Glutamatergic neuron (in vitro differentiated cells): ENCODE data around the gene CDC40. TPM values are rescaled to one million over a fixed set of nuclear protein-coding genes. Genes with fewer than 3 reads are reported as not detected.

ENCODE experiments used
- DNase-seq: peaks from one replicate; pipeline ENCODE4 v3.0.0; 2022
- H3K27ac Mint-ChIP-seq: one replicate; pipeline ENCODE4 v1.8.0; 2020; ENCODE audit warnings: mild to moderate bottlenecking, mixed read lengths, inconsistent platforms; ENCODE audit not compliant: unreplicated experiment
- H3K27me3 Mint-ChIP-seq: one replicate; pipeline ENCODE4 v1.8.0; 2020; ENCODE audit warnings: mild to moderate bottlenecking, moderate library complexity, mixed read lengths, inconsistent platforms; ENCODE audit not compliant: unreplicated experiment
- H3K36me3 Mint-ChIP-seq: one replicate; pipeline ENCODE4 v1.8.0; 2020; ENCODE audit warnings: mild to moderate bottlenecking, mixed read lengths, inconsistent platforms; ENCODE audit not compliant: unreplicated experiment
- H3K4me1 Mint-ChIP-seq: one replicate; pipeline ENCODE4 v1.8.0; 2020; ENCODE audit warnings: mild to moderate bottlenecking, low read depth, mixed read lengths, inconsistent platforms; ENCODE audit not compliant: unreplicated experiment
- H3K4me3 Mint-ChIP-seq: one replicate; pipeline ENCODE4 v1.8.0; 2020; ENCODE audit warnings: mild to moderate bottlenecking, mixed read lengths, inconsistent platforms; ENCODE audit not compliant: unreplicated experiment
- H3K9me3 Mint-ChIP-seq: one replicate; pipeline ENCODE4 v1.8.0; 2020; ENCODE audit warnings: mild to moderate bottlenecking, moderate library complexity, mixed read lengths, inconsistent platforms; ENCODE audit not compliant: unreplicated experiment
- CTCF ChIP-seq: fragments of 200-600 bp; sonication (generic); IDR thresholded peaks from one replicate; pipeline ENCODE4 v1.5.0; 2021; ENCODE audit not compliant: partially characterized antibody, unreplicated experiment
- total RNA-seq: library from RNA; stranded (reverse); fragmentation: NEBNext Ultra II Directional; extraction: Animal tissue kit (Norgen Biotek cat#: 25700); gene quantifications from one replicate; pipeline ENCODE4 v1.2.1, GENCODE V29; 2021; ENCODE audit not compliant: unreplicated experiment

Gene CDC40
- total RNA-seq, 1 donor from 2014 or later = 17.8 TPM

GRCh38 chr6:110188791-110189190 lies 8.6 kb downstream of the CDC40 start:
- Mint-ChIP-seq H3K4me1 (peaks cover 3% of the 10 kb centered on the region), H3K4me3 (no peak overlapping the region), H3K27me3 (no peaks in the 10 kb centered on the region), H3K9me3 (no peaks in the 10 kb centered on the region), H3K36me3 (no peaks in the 10 kb centered on the region), H3K27ac (no peak overlapping the region)
- no peak for TF ChIP-seq CTCF
- DNase-seq = no peak

GRCh38 chr6:110190726-110191125 lies 10.5 kb downstream of the CDC40 start:
- no peak for TF ChIP-seq CTCF
- Mint-ChIP-seq H3K9me3 (no peaks in the 10 kb centered on the region), H3K27me3 (no peaks in the 10 kb centered on the region), H3K36me3 (no peaks in the 10 kb centered on the region), H3K27ac (no peak overlapping the region), H3K4me3 (no peak overlapping the region), H3K4me1 (peaks cover 3% of the 10 kb centered on the region)
- no peak for DNase-seq

GRCh38 chr6:110191477-110191876 lies 11.2 kb downstream of the CDC40 start:
- no peak for DNase-seq
- Mint-ChIP-seq H3K9me3 (no peaks in the 10 kb centered on the region), H3K27ac (no peak overlapping the region), H3K36me3 (no peaks in the 10 kb centered on the region), H3K4me3 (no peak overlapping the region), H3K4me1 (peaks cover 3% of the 10 kb centered on the region), H3K27me3 (no peaks in the 10 kb centered on the region)
- TF ChIP-seq CTCF = no peak

GRCh38 chr6:110195639-110196038 lies 15.4 kb downstream of the CDC40 start:
- Mint-ChIP-seq H3K27ac (no peak overlapping the region), H3K4me3 (no peak overlapping the region), H3K27me3 (no peaks in the 10 kb centered on the region), H3K9me3 (no peaks in the 10 kb centered on the region), H3K36me3 (no peaks in the 10 kb centered on the region), H3K4me1 (peaks cover 4% of the 10 kb centered on the region)
- no peak for DNase-seq
- no peak for TF ChIP-seq CTCF

GRCh38 chr6:110196874-110197273 lies 16.6 kb downstream of the CDC40 start:
- DNase-seq = no peak
- Mint-ChIP-seq H3K27ac (no peak overlapping the region), H3K27me3 (no peaks in the 10 kb centered on the region), H3K4me3 (no peak overlapping the region), H3K36me3 (no peaks in the 10 kb centered on the region), H3K4me1 (peaks cover 13% of the 10 kb centered on the region), H3K9me3 (no peaks in the 10 kb centered on the region)
- no peak for TF ChIP-seq CTCF
